ENCODE measurements around the gene DNM1.
"Not testable (repeated sequence)": the region's sequence is repeated elsewhere in the genome, so short reads cannot be mapped to it uniquely, and the experiment has no call there.

The DNM1 gene

GRCh38 chr9:128253140-128253990, 50.2 kb downstream of the DNM1 start:
- no peak for DNase-seq

- DNase-seq = no peak
These were observed 50.8 kb downstream of the DNM1 start for GRCh38 chr9:128253991-128254346.

GRCh38 chr9:128254362-128254761, 51.2 kb downstream of the DNM1 start:
- no peak for DNase-seq

DNA sequence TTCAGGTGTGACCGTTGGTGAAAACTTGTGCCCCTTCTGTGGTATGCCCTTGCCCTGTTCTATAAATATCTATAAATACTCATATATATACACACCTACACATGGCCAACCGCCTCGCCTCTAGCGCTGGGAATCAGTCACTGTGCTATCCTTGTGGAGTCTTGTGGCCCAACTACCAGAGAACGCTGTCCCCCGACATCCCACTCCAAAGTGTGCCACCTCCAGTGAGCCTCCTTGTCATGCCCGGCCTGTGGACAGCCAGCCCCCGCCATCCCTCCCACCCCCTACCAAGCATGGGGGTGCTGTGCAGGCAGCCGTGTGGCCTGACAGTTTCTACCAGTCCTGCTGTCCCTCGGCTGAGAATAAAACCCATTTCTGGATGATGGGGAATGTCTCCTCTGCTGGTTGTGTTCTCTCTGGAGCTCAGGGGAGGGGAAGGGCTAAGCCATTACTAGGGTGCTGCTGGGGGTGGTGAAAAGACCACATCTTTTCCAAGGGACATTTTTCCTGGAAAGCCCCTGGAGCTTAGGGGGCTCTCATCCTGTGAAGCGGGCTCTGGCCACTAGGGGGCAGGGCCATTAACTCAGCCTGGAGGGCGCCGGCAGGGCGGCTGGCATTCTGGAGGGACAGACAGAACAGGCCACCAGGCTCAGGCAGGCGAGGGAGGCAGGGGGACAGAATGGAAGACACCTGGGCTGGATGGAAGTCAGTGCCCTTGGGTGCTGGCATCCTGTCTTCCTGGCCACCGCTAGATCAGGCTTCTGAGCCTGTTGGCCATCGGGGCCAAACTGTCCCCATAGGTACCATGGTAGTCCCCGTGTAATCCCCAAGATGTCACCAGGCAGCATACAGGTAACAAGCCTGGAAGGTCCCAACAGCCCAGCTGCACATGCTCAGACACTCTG, 51.9 kb downstream of the DNM1 start:
- DNase-seq = no peak

DNA sequence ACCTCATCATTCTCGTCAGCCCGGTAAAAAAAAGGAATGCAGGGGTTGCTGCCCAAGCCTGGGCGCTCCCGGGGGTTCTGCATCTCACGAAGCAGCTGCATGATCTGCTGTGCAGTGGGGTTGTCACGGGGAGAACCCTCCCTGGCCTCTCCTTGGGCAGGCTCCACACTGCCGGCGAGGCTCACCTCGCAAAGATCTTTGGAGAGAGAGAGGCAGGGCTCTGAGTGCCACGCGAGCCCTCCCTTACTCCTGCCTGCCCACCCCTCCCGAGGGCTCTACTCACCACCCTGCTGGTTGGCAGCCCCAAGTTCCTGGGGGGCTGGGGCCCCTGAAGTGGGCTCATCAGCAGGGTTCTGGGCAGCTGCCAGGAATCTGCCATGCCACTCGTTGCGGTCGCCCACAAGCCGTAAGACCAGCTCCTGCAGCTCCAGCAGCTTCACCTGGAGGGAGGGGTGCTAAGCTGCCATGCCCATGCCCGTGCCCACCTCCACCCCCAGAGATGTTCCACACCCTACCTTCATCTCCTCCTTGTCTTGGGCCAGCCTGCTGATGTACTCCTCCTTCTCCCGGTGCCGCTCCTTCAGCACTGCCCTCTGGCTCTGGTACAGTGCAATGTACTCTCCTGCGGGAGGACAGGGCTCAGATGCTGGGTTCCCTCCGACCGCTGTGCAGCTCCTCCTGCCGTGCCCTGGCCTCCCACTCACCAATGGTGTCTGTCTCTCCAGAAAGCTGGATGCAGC, 54.1 kb downstream of the DNM1 start:
- no peak for DNase-seq

DNA sequence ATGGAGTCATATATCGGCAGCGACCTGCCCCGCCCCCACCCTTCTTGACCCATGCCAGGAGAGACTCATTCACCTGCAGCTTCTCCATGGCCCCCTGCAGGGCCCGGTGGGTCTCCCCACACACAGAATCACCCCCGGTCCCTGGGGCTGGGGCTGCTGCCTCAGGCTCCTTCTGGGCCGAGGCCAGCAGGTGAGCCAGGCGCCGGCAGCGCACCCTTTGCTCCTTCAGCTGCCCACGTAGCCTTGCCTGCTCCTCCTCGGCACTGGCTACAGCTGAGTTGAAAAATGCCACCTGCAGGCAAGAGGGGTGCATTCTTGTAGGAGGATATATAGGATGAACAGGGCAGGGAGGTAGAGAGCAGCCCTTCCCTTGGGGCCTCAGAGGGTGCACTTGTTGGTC, 54.7 kb downstream of the DNM1 start:
- no peak for DNase-seq

DNA sequence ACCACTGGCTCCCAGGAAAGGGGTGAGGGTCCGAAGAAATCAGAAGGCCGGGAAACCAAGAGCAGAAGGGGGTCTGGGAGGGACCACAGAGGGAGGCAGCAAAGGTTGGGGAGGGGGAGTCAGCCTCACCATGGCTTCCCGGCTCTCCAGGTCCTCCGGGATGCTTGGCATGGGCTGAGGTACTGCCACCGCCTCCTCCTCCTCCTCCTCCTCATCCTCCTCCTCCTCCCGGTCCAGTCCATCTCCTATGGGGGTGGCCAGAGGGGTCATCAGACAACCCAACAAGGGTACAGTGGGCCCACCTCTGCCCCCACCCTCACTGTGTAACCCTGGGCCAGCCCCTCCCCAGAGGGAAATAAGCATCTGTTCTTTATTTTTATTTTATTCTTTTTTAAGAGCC, 55.1 kb downstream of the DNM1 start:
- DNase-seq = no peak

DNA sequence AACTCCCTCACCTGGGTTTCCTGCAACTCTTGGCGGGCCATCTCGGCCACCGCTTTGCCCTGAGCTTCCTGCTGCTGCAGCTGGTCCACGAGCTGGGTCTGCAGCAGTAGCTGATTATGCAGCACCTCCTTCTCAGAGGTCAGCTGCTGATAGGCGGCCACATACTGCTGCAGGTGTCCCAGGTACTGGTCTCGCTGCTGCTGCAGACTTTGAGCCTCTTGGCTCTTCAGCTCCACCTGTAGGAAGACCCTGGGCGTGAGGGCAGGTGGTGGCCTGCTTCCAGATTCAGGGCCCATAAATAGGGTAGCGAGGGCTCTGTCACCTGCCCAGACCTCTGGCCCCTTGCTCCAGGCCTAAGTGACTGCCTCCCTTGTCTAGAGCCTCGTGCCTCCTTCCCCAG, 56.0 kb downstream of the DNM1 start:
- no peak for DNase-seq

DNA sequence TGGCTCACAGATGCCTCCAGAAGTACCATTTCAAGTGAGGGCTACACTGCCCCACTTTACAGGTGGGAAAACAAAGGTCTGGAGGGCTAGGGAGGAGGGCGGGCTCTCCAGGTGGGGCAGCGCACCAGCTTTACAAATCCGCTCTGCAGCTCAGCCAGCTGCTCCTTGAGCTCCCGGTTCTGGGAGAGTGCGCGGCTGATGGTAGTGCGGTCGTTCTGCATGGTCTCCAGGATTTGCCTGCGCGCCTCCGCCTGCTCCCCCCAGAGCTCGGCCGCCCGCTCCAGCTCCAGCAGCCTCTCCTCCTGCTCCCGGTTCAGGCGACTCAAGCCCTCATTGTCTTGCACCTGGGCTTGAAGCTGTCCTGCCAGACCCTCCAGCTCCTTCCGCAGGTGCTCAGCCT, 57.2 kb downstream of the DNM1 start:
- DNase-seq = no peak

DNA sequence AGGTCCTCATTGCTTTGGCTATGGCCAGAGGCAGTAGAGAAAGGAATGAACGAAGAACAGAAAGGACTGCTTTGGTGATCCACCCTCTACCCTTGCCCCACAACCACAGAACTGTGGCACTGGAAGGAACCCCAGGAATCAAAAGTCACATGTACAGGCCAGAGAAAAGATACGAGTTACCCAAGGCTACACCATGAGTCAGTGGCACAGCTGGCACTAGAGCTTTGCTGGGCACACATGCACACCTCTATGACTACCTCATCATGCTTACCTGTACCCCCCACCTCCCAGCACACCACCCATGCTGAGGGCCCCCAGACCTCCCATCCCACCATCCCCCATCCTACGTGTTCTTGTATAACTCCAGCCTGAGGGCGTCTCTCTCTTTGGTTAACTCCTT, 59.5 kb downstream of the DNM1 start:
- no peak for DNase-seq

- DNase-seq = no peak
These were observed 62.2 kb downstream of the DNM1 start for GRCh38 chr9:128265348-128265847.

GRCh38 chr9:128266868-128267590, 63.9 kb downstream of the DNM1 start:
- DNase-seq = no peak

DNA sequence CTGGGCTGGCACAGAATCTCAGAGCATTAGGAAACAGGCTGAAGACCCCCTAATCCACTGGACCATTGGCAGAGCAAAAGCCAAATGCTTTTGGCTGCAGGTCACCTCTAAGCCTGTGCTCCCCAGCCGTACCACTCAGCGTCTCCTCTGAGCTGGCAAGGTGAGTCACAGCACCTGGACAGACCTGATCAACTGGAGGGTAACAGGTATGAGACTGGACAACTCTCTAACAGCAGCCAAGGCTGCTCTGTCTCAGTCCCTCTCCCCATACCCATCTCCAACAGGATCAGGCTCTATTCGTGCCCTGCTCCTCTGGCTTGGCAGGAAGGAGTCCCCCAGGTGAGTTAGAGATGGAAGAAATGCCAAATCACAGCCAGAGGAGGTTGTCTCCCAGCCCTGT, 67.9 kb downstream of the DNM1 start:
- no peak for DNase-seq

DNA sequence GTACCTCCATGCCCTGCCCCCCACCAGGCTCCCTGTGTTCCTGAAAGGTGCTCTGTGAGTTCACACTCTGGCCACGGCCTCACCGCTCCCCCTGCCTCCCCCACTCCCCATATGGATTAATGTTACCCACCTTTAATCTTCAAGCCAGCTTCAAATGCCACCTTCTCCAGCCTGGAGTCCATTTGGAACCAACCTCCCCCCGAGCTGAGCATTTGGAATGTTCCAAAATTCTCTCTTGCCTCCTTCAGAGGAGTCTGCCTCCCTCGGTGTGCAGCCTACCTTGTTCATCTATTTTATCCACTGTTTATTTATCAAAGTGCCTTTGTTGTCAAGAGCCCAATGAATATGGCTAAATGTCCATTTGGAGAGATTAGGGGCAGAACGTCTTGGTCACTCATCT, 68.3 kb downstream of the DNM1 start:
- no peak for DNase-seq

DNA sequence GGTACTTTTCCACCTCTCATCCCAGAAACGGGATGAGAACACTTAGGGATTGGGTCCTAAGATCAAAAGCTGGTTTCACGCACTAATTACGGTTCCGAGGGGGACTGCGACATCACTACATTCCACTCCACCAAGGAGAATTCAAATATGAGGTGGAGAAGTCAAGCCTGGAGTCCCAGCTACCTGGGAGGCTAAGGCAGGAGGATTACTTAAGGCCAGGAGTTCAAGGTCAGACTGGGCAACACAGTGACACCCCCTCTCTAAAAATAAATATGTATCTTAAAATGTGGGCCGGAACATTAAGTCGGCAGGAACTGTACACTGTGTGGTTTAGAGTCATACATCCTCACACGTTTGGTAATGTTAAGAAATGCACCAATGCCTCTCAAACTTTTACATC, 71.1 kb downstream of the DNM1 start:
- no peak for DNase-seq

- no peak for DNase-seq
These were observed 72.2 kb downstream of the DNM1 start, which contains the start of gene GOLGA2 for GRCh38 chr9:128275198-128276007. Gene GOLGA2, minus strand, starts transcription at chr9:128276007. Its CDS starts 31 bp downstream, at chr9:128275976.

- peak; percentile 98 for DNase-seq
These were observed 72.9 kb downstream of the DNM1 start, which contains the start of gene SWI5 for GRCh38 chr9:128276008-128276573. Gene SWI5, plus strand, starts transcription at chr9:128276276.

DNA sequence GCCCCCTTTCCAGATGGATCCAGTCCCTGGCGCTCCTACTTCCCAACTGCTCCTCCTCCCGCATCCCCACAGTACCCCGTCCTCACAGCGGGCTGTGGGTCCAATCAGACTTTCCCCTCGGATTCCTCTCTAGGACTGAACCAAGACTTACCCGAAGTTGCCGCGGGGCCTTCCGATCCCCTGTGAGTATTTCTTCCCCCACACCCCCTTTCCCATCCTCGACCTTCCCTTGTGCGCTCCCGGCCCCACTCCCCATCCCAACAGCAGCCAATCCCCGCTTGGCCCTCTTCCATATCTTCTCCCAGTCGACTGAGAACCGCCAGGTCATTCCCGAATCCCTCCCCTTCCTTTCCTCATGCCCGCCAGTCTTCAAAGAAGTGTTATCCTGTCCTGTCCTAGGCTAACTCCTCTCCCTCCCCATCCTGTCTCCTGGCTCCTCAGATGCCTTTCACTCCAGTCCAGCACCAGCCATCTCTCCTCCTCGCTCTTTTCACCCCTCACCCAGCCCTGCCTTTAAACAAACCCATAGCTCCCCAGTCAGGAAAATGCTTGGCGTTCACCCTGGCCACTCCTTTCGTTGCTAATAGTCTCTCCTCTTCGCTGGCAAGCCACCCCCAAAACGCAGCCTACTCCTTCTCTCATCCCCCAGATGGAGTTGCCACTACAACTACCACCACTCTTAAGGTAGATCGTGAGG, 73.5 kb downstream of the DNM1 start:
- no peak for DNase-seq

- DNase-seq = not testable (repeated sequence)
These were observed 76.2 kb downstream of the DNM1 start for GRCh38 chr9:128279088-128280073.
